K562 (cell line): ENCODE results near the gene ACE. TPM values are rescaled to one million over a fixed set of nuclear protein-coding genes. Genes with fewer than 3 reads are reported as not detected.

Source experiments
- ARID2 ChIP-seq: fragments of 450-650 bp; IDR thresholded peaks from 2 replicates; pipeline ENCODE4 v1.6.1; 2017; ENCODE audit warnings: antibody characterized with exemption, mild to moderate bottlenecking
- BRCA1 ChIP-seq, 2 experiments: fragments of 450-650 bp in 1 of 2; sonication (generic) in 1 of 2; formaldehyde crosslinking in 1 of 2; IDR thresholded peaks; 2 replicates each; pipeline versions ENCODE4 v1.5.0 to v1.6.1; 2017 to 2020; ENCODE audit warnings: mild to moderate bottlenecking in 1 of 2, missing genetic modification reagents in 1 of 2
- CREB3L1 ChIP-seq: fragments of 450-650 bp; IDR thresholded peaks from 2 replicates; pipeline ENCODE4 v1.6.1; 2014; ENCODE audit warnings: low read depth, mild to moderate bottlenecking, moderate library complexity, borderline replicate concordance
- CTBP1 ChIP-seq: fragments of 450-650 bp; IDR thresholded peaks from 2 replicates; pipeline ENCODE4 v1.6.1; 2016; ENCODE audit warnings: borderline replicate concordance
- ELK1 ChIP-seq: sonication (generic); formaldehyde crosslinking; IDR thresholded peaks from 2 replicates; pipeline ENCODE4 v1.8.1; 2022; ENCODE audit warnings: missing genetic modification reagents
- KAT2B ChIP-seq: IDR thresholded peaks from one replicate; pipeline ENCODE4 v1.6.1; 2012; ENCODE audit warnings: low read depth, mild to moderate bottlenecking, control low read depth, inconsistent platforms, low read length, moderate library complexity
- MAFG ChIP-seq: fragments of 450-650 bp; conservative IDR thresholded peaks from 2 replicates; pipeline ENCODE4 v1.6.1; 2016; ENCODE audit warnings: missing genetic modification characterization, missing compliant biosample characterization
- MYBL2 ChIP-seq, 2 experiments: fragments of 450-650 bp in 1 of 2; sonication (generic) in 1 of 2; formaldehyde crosslinking in 1 of 2; IDR thresholded peaks; 2 replicates each; pipeline versions ENCODE4 v1.6.1 to v1.8.1; 2017 to 2022; ENCODE audit warnings: borderline replicate concordance in 1 of 2, inconsistent platforms in 1 of 2, low read depth in 1 of 2, mild to moderate bottlenecking in 1 of 2, missing genetic modification reagents in 1 of 2, moderate library complexity in 1 of 2
- NCOA2 ChIP-seq, 2 experiments: fragments of 450-650 bp; IDR thresholded peaks; 2 replicates each; pipeline ENCODE4 v1.6.1; 2018; ENCODE audit warnings: mild to moderate bottlenecking in 2 of 2, moderate library complexity in 1 of 2; ENCODE audit not compliant: partially characterized antibody in 2 of 2
- NFE2 ChIP-seq: IDR thresholded peaks from 2 replicates; pipeline ENCODE4 v1.6.1; 2014; ENCODE audit warnings: antibody characterized with exemption, low read depth
- PHB2 ChIP-seq: fragments of 450-650 bp; IDR thresholded peaks from 2 replicates; pipeline ENCODE4 v1.6.1; 2017; ENCODE audit warnings: low read depth
- PHF8 ChIP-seq: fragments of 200-600 bp; sonication (generic); IDR thresholded peaks from 2 replicates; pipeline ENCODE4 v1.6.1; 2012; ENCODE audit warnings: mixed run types, mild to moderate bottlenecking, inconsistent platforms, low read length, moderate library complexity, borderline replicate concordance
- SMARCE1 ChIP-seq: fragments of 450-650 bp; IDR thresholded peaks from 2 replicates; pipeline ENCODE4 v1.7.1; 2016; ENCODE audit warnings: mild to moderate bottlenecking
- TAF15 ChIP-seq: fragments of 200-400 bp; formaldehyde crosslinking; IDR thresholded peaks from 2 replicates; pipeline ENCODE4 v1.6.1; 2017; ENCODE audit warnings: mild to moderate bottlenecking, low read depth, low read length, moderate library complexity
- TAF9B ChIP-seq: fragments of 450-650 bp; IDR thresholded peaks from 2 replicates; pipeline ENCODE4 v1.6.1; 2018; ENCODE audit warnings: mild to moderate bottlenecking; ENCODE audit not compliant: partially characterized antibody
- TBP ChIP-seq: optimal IDR thresholded peaks from 2 replicates; pipeline ENCODE3; 2011; ENCODE audit warnings: low read depth, low read length, improper control_type of control experiment
- TFAP4 ChIP-seq: sonication (generic); formaldehyde crosslinking; IDR thresholded peaks from 2 replicates; pipeline ENCODE4 v1.8.0; 2022; ENCODE audit warnings: missing genetic modification reagents, mild to moderate bottlenecking, moderate library complexity, borderline replicate concordance
- ZBTB17 ChIP-seq: fragments of 450-650 bp; formaldehyde crosslinking; IDR thresholded peaks from 2 replicates; pipeline ENCODE4 v1.4.0; 2020; ENCODE audit warnings: mild to moderate bottlenecking
- ZNF143 ChIP-seq: sonication (generic); formaldehyde crosslinking; IDR thresholded peaks from 2 replicates; pipeline ENCODE4 v1.9.0; 2022; ENCODE audit warnings: mild to moderate bottlenecking, missing genetic modification reagents
- ZNF408 ChIP-seq: fragments of 250-450 bp; sonication (Bioruptor Pico); IDR thresholded peaks from 2 replicates; pipeline ENCODE4 v1.4.0; 2020; ENCODE audit warnings: low read depth, mild to moderate bottlenecking, moderate library complexity
- ZNF445 ChIP-seq: fragments of 250-450 bp; sonication (Bioruptor Pico); IDR thresholded peaks from 2 replicates; pipeline ENCODE4 v1.4.0; 2020; ENCODE audit warnings: low read depth, mild to moderate bottlenecking, moderate library complexity
- polyA plus RNA-seq, 8 experiments: library from polyadenylated mRNA; depleted of rRNA in 4 of 8; stranded (reverse) in 5 of 8; unstranded in 3 of 8; fragments of >200 nt; fragmentation: Nextera tagmentation in 2 of 8; fragmentation: Illumina TruSeq in 1 of 8; extraction: Ambion mirVana in 2 of 8; extraction: Trizol in 1 of 8; gene quantifications; 2 replicates each; pipeline versions ENCODE4 v1.2.1 to v1.2.3, GENCODE V29; 2011 to 2014; ENCODE audit warnings: inconsistent platforms in 1 of 8, missing spikeins in 1 of 8
- total RNA-seq, 7 experiments: library from RNA; depleted of rRNA in 6 of 7; stranded (reverse); fragments of >200 nt in 6 of 7; fragmentation: Illumina TruSeq in 2 of 7; extraction: Trizol in 2 of 7; gene quantifications; 2 replicates each; pipeline versions ENCODE4 v1.2.1 to v1.2.3, GENCODE V29; 2011 to 2021; ENCODE audit warnings: low replicate concordance in 1 of 7

ACE gene
- total and polyA plus RNA-seq, 9 of the 15 experiments (the other 6 are each of a cell fraction or from before 2014, with no cell fraction given), result 0.07 to 2.5 (median 0.47) TPM; not detected in 1

GRCh38 chr17:63437287-63438091 is 39.4 kb upstream of the ACE start (continued):
- TF ChIP-seq CREB3L1 (peak; percentile 85; the same call in 1 of the 2 replicates), ZBTB17 (no peak), ZNF143 (CRISPR knock-in tag) (0 out of 2 replicates have a peak, but pooled peaks have one; percentile 0), PHF8 (peak; percentile 43; the same call in 1 of the 2 replicates), BRCA1 (IDR thresholded peaks at IDR 0.05) (no peak), BRCA1 (CRISPR knock-in tag; IDR thresholded peaks at IDR 0.05) (no peak), ELK1 (CRISPR knock-in tag) (no peak), TFAP4 (CRISPR knock-in tag) (peak; percentile 95), TAF9B (no peak), TBP (no peak), SMARCE1 (no peak), ZNF408 (CRISPR knock-in tag) (no peak), ARID2 (no peak), NFE2 (no peak), KAT2B (no peak), MYBL2 (IDR thresholded peaks at IDR 0.05; ENCODE audit: low read depth) (no peak), MYBL2 (CRISPR knock-in tag; IDR thresholded peaks at IDR 0.05; ENCODE audit: borderline replicate concordance) (no peak), ZNF445 (no peak), NCOA2 (IDR thresholded peaks at IDR 0.05; ENCODE audit: partially characterized antibody in 2 of 2) (no peak), PHB2 (no peak), TAF15 (no peak), CTBP1 (no peak), MAFG (no peak)
